GM19467 (cell line): ENCODE measurements around the gene GPR89A.
"Not testable (repeated sequence)": the region's sequence is repeated elsewhere in the genome, so short reads cannot be mapped to it uniquely, and the experiment has no call there.

ENCODE experiments used
- ATAC-seq: cut with Tn5 transposase; IDR thresholded peaks from one replicate; pipeline ENCODE4 v1.9.1; 2021; ENCODE audit warnings: mild to moderate bottlenecking, moderate library complexity; ENCODE audit not compliant: unreplicated experiment

The GPR89A gene

DNA sequence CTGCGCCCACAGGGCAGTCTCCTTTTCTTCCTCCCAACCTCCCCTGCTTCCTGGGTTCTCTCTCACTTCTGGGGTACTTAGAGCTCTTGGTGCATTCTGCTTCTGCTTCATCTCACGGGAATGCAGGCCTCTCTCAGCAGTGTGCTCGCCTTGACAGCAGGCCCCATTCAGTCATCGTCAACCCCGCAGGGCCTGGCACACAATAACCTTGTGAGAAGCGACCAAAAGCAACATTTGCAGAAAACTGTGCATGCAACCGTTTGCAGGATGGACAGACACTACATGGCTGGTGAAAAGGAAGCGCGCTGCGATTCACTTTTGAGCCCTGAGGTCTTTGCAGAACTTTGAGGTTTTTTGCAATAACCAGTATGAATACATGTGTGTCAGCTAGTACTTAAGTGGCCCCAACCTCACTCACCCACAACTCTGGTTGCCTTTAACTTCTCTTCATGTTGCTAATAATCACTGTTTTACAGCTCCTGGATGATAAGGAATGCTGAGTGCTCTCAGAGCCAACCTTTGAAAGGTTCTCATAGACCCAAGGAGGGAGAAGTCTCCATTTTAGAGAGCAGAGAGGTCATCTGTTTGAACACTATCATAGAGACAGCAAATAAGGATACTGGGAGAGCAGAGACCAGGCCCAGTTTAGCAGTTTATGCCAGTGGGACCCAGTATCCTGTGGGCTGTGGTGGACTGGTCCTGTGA, 109.0 kb downstream of the GPR89A start:
- no peak for ATAC-seq

DNA sequence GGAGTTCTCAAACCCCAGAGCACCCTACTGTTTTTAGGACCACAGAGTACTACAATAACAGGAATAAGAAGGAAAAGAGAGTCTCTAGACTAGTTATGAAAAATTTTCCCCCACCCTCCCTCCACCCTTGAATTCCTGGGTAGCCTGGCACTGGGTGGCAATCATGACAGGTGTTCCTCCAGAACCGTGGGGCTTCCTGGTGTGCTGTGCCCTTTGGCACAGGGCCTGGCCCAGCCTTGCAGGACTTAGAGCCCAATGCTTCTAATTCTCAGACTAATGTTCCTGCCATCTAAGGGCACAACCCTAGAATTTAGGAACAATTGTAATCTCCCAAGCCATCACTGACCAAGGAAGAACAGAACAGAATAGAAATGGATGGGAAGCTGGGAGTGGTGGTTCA, 110.0 kb downstream of the GPR89A start:
- no peak for ATAC-seq

DNA sequence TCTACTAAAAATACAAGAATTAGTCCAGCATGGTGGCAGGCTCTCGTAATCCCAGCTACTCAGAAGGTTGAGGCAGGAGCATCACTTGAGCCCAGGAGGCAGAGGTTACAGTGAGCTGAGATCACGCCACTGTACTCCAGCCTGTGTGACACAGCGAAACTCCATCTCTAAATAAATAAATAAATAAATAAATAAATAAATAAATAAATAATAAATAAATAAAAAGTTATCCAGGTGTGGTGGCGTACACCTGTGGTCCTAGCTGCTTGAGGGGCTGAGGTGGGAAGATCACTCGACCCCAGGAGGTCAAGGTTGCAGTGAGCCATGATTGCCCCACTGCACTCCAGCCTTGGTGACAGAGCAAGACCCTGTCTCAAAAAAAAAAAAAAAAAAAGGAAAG, 110.7 kb downstream of the GPR89A start:
- not testable (repeated sequence) for ATAC-seq

DNA sequence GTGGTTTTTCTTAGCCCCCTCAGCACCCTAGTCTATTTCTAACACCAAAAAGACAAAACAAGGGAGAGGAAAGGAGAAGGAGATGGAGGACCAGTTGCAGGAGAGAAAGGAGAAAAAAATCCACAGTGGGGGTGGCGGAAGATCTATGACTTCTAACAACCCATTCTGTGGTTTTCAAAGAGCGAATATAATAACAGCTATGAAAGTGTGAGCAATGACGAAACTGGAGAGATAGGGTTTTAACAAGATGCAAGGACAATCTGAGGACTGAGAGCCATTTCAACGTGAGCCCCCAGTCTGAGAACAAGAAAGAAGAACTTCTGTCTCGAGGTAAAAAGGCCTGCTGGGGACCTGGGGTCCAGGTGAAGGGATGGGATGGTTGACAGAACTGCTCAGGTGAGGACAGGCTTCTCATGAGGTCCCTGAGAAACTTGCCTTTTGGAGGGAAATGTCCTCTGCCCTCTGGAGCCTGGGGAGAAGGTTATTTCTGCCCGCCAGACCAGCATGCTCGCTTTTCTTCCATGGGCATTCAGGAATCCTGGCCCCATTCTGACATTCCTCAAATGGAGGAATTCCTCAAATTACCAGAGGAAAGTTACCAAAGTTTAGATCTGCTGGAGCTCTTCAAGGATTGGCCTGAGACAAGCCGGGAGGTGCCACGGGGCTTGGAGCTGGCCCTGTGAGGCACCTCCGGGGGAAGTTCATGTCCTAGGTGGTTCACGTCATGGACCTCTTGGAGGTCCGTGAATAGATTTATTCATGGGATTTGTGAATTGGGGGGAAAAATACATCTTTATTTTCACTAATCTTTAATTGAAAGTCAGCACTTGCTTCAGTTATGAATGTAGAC, 111.7 kb downstream of the GPR89A start, which contains the start of gene CD160:
Gene CD160, plus strand, starts transcription at position 270 of the 850 bp plus-strand sequence. CDS start 8,829 bp downstream, outside the sequence.
- ATAC-seq = no peak
